Measurements from ENCODE around the gene LRRC7.

Gene LRRC7

DNA sequence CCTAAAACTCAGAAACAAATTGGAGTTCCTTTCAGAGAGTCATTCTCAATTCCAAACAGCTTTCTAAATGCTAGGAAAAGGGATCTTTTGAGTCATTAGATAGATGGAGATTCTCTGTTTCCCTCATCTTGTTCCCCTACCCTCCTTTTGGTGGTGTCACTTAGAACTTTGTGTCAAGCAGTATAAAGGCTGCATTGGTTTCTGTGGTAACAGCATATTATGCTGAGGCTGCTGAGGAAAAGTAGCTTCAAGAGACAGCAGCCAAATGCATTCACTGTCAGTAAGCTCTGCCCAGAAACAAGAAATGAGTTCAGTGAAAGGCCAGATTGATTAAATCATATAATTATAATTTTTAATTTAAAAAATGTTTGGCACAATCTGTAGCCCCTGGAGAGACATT is 493.5 kb downstream of the LRRC7 start:
- TF ChIP-seq, protein P1, sequence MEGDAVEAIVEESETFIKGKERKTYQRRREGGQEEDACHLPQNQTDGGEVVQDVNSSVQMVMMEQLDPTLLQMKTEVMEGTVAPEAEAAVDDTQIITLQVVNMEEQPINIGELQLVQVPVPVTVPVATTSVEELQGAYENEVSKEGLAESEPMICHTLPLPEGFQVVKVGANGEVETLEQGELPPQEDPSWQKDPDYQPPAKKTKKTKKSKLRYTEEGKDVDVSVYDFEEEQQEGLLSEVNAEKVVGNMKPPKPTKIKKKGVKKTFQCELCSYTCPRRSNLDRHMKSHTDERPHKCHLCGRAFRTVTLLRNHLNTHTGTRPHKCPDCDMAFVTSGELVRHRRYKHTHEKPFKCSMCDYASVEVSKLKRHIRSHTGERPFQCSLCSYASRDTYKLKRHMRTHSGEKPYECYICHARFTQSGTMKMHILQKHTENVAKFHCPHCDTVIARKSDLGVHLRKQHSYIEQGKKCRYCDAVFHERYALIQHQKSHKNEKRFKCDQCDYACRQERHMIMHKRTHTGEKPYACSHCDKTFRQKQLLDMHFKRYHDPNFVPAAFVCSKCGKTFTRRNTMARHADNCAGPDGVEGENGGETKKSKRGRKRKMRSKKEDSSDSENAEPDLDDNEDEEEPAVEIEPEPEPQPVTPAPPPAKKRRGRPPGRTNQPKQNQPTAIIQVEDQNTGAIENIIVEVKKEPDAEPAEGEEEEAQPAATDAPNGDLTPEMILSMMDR (IDR thresholded peaks at IDR 0.05; ENCODE audit: low read depth, low read length, missing control alignments), result no peak
- no peak for DNase-seq (ENCODE audit: low read depth)
- H3K4me3 ChIP-seq (ENCODE audit: low read depth, low read length), result no peak overlapping the region

DNA sequence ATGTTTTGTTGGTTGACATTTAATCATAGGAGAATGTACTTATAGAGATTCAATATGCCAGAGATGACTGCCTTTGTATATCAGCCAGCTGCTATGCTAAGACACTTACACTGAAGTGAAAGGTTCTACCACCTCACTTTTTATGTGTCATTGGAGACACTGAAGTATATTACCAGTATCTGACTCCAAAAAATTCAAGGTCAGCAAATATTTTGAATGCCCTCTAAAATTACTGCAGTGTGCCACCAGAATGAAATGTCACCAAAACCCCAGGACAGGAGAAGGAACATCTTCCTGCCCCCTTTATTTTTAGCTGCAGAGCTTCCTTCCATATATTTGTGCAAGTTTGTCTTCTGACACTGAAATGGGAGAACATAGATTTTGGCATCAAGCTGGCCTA is 496.1 kb downstream of the LRRC7 start:
- H3K4me3 ChIP-seq (ENCODE audit: low read depth, low read length), result no peak overlapping the region
- TF ChIP-seq, protein P1 (IDR thresholded peaks at IDR 0.05; ENCODE audit: low read depth, low read length, missing control alignments), result no peak
- DNase-seq (ENCODE audit: low read depth), result no peak

DNA sequence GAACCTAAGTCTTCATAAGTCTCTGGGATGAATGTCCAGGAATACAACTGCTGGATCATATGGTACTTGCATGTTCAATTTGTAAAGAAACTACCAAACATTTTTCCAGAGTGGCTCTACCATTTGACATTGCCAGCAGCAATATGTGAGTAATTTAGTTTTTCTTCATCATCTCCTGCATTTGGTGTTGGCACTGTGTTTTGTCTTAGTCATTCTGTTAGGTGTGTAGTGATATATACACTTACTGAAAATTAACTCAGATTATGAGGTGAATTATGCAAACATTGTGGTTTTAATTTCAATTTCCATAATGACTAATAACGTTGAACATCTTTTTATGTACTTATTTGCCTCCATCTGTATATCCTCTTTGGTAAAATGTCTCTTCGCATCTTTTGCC is 499.0 kb downstream of the LRRC7 start:
- H3K4me3 ChIP-seq (ENCODE audit: low read depth, low read length), result no peak overlapping the region
- DNase-seq (ENCODE audit: low read depth), result no peak
- TF ChIP-seq, protein P1 (IDR thresholded peaks at IDR 0.05; ENCODE audit: low read depth, low read length, missing control alignments), result no peak

DNA sequence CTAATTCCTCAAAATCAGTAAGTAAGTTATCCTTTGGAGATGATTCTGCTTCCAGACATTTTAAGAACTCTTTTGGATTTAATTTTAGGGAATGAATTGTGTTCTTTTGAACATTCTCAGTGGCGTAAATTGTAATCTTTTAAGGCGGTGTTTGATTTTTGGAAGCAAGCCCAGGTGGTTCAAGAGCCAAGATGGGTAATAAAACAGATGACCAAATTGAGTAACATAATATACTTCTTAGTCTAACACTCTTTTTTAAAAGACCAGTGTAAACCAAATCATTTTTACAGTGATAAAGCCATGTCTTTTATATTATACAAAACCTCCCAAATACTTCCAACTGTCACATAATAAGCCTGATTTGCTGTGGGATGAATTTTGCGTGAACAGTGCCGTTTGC is 503.9 kb downstream of the LRRC7 start:
- DNase-seq (ENCODE audit: low read depth), result no peak
- TF ChIP-seq, protein P1 (IDR thresholded peaks at IDR 0.05; ENCODE audit: low read depth, low read length, missing control alignments), result no peak

DNA sequence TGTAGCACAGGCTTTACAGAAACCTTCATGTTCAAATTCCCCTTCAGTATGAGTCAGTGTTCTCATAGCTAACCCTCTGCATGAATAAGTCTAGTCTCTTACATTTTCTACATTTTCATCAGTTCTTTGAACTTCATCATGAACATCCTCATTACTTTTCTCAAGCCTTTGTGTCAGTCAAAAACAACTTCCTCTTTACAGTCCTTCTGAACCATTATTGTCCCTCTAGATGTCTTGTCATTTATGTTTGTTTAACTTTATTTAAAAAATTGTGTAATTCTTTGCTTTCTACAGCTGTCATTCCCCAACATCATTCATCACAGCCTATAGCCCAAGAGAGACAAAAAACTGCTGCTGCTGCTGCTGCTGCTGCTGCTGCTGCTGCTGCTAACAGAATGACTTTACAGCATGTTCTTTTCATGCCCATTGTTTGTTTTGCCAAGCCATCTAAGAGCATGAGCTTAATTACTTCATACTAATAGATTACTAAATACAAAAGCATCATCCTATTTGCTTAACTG is 504.6 kb downstream of the LRRC7 start:
- no peak overlapping the region for H3K4me3 ChIP-seq (ENCODE audit: low read depth, low read length)
- TF ChIP-seq, protein P1 (IDR thresholded peaks at IDR 0.05; ENCODE audit: low read depth, low read length, missing control alignments), result no peak
- no peak for DNase-seq (ENCODE audit: low read depth)

More for the DNA sequence above, 503.9 kb downstream of the LRRC7 start:
- no peak overlapping the region for H3K4me3 ChIP-seq (ENCODE audit: low read depth, low read length)

DNA sequence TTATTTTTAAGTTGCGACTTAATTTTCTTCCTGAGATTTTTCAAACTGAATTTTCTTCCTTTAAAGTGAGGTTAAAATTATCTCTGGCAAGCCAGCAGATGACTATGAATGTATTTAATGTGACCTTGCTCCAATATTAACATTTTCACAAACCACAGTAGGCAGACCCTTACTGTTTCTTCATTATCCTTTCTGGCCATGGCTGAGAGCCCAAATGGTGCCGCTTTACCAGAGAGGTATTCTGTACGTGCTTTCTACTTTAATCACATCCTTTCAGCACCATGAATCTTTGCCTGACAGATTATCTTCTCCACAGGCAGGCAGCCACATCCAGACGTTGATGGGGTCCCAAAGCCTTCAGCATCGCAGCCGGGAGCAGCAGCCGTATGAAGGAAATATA is 508.0 kb downstream of the LRRC7 start:
- DNase-seq (ENCODE audit: low read depth), result no peak
- TF ChIP-seq, protein P1 (IDR thresholded peaks at IDR 0.05; ENCODE audit: low read depth, low read length, missing control alignments), result no peak
- H3K4me3 ChIP-seq (ENCODE audit: low read depth, low read length), result no peak overlapping the region

DNA sequence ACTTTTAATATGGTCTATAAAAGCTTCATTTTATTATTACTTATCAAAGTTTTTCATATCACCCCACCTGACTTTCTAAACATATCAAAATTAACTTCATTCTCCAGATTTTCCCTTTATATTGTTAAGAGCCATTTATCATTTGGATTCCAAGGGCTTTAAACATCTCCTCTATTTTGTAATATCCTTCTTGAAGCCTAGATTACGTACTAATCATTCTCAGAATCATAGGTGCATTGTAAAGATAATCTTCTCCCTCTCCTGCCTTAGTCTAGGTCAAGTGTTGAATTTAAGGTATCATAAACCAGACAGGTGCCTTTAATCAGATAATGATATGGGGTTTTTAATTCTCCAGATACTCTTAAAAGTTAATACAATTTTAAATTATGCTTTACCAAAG is 509.3 kb downstream of the LRRC7 start:
- TF ChIP-seq, protein P1 (IDR thresholded peaks at IDR 0.05; ENCODE audit: low read depth, low read length, missing control alignments), result no peak
- no peak for DNase-seq (ENCODE audit: low read depth)
- no peak overlapping the region for H3K4me3 ChIP-seq (ENCODE audit: low read depth, low read length)
